ENCODE measurements around the gene FAM151A.
A peak's percentile ranks its signal among the peaks of the same experiment; 100 is the strongest.

The FAM151A gene

DNA sequence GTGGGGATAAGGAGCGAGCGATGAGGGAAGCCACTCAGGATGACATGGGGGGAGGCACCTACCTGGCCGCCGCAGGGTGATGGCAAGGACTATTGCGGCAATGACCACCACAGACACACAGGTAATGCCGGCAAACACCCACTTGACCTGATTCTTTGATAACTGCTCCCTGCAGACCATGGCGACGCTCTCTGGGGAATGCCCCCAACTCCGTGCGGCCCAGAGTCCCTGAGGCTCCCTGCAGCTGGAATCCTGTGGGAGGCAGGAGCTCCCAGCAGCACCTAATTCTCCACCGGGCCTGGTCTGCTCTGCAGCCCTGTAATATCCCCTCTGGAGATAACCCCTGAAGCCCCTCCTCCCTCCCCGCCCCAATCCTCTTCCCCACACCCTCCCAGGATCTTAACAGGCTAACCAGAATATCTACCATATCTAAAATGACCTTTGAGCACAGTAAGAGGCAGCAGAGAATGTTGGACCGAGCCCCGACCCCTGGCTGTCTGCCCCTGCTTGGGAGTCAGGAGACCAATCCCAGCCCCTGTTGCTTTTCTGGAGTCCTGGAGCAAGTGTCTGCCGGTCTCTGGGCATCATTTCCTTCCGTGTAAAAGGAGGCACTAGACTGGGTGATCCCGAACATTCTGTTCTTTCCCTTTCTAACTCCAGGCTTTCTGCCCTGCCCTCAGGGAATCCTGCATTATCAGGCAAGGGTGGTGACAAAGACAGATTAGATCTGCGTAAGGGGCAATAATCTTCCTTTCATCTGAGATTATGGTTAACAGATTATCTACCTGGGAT lies at the start of gene FAM151A:
Gene FAM151A (minus strand): TSS at position 310 of the 792 bp plus-strand sequence. CDS start 130 bp downstream, at position 180.
- DNase-seq: no peak

DNA sequence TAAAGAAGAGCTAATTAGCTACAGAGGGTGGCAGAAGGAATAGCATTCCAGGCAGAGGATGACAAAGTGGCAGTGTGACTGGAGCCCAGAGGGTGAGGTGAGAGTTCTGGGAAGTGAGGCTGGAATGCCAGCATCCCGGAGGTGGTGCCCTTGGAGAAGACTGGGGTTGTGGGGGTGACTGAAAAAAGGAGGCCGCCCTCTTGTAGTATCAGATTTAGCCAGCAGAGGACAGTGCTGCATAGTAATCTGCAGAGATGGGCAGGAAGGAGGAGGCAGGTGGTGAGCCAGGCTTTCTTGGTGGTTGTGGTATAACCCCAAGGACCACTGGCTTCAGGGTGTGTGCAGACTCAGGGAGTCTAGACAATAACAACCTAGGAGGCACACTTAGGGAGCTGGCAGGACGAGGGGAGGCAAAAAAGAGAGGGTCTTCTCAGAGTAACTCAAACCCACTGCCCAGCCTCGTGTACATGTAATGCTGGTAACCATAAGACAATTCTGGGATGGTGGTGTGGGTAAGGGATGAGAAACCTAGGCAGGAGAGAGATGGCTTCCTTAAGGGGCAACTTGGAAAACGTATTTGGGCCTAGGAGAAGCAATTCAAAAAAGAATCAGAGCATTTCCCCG lies 48.8 kb upstream of the FAM151A start:
- DNase-seq: peak; percentile 54

DNA sequence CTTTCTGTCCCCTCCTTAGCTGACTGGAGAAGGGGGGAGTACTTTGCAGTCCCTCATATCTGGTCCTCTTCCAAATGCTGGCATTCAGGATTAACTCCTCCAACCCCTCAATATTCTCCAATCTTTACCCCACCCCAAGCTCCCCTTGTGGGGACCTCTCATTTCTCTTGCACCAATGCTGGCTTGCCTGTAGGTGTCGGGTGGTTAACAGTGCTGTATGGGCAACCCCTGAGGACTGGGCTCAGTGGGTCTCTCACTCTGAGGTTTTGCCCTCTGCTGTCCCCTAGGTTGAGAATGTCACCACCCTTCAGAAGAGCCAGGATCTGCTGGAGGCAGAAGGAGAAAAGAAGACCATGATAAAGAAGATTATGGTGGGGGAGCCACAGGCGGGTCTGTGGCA lies 45.2 kb upstream of the FAM151A start:
- no peak for DNase-seq

DNA sequence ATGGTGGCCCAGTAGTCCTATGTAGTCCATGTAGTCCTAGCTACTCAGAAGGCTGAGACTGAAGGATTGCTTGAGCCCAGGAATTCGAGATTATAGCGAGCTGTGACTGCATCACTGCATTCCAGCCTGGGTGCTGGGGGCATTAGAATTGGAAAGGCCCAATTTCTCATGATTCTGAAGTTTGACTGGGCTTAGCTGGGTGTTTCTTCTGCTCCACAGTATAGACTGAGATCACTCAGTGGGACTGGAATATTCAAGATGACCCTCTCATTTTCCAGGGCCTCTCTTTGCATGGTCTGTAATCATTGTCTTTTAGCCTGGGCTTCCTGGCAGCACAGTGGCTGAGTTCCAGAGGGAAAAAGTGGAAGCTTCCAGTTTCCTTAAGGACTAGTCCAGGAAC lies 44.5 kb upstream of the FAM151A start:
- no peak for DNase-seq

DNA sequence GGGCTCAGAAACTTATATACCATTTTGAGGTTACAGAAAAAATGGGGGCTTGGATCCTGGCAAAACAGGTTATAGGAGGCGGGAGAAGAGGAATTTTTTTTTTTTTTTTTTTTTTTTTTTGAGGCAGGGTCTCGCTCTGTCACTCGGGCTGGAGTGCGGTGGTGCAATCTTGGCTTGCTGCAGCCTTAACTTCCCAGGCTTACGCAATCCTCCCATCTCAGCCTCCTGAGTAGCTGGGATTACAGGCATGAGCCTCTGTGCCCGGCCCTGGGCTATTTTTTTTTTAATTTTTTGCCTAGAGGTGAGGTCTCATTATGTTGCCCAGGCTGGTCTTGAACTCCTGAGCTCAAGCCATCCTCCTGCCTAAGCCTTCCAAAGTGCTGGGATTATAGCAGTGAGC lies 43.0 kb upstream of the FAM151A start:
- no peak for DNase-seq

DNA sequence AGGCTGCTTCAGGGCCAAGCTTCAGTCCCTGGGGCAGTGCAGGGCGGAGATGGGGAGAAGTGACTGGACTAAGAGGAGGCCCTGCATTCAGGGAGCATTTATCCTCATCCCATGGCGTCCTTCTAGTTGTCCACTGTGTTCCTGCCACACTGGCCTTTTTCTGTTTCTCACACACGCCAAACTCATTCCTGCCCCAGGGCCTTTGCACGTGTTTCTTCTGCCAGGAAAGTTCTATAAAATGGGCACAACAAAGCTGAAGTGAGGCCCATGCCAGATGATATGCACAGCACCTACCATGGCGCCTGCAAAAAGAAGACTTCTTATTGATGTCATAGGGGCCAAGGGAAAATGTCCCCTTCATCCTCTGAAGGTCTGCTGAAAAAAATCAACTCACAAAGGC lies 42.5 kb upstream of the FAM151A start:
- no peak for DNase-seq

DNA sequence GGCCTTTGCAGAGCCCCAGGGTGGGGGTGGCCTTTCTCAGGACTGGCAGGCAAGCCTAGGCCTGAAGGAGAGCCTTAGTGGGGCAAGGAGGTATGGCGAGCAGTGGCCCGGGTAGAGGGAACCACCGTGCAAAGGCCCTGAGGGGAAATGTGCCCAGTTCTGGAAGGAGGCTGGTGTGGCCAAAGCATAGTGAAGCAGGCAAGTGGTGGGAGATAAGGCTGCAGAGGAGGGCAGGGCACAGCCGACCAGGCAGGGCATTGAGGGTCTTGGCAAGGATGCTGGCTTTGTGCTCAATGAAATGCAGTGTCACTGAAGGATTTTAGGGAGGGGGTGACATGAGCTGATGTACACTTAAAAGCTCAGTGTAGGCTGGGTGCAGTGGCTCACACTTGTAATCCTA lies 41.0 kb upstream of the FAM151A start:
- no peak for DNase-seq

DNA sequence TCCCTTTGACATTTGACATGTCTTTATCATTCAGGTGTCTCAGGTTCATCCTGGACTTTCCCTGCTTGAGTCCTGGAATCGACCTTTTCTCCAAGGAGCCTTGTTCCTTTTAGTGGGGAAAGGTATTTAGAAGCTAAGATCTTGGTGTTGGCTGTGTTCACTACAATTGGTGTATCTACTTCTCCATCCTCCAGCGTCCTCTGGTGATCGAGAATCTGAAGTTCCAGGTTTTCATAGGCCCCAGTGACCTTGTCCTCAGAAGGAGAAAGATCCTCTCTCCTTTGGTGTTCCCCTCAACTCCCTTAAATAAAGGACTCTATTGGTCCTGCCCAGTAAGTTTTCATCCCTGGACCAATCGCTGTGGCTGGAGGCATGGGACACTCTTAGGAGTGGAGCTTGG lies 40.4 kb upstream of the FAM151A start:
- no peak for DNase-seq

DNA sequence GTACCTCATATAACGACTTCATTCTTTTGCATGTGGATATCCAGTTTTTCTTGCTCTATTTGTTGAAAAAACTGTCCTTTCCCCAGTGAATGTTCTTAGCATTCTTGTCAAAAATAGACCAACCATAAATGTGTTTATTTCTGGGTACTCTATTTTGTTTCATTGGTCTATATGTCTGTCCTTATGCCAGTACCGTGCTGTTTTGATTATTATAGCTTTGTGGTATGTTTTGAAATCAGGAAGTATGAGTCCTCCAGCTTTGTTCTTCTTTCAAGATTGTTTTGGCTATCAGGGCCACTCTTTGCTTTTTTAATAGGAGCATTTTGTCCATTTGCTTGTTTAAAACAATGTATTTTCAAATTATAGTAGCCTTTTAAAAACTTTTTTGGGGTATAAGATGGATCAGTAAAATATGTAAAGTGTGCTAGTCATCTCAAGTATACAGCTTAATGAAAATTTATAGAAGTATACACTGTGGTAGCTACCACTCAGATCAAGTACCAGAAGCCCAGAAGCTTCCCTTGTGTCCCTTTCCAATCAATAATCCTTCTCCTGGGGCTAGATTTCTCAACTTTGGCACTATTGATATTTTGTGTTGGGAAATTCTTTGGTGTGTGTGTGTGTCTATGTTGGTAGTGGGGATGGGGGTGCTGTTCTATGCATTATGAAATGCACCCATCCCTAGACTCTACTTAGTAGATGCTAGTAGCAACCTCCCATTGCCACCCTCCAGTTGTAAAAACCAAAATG lies 35.0 kb upstream of the FAM151A start:
- DNase-seq: no peak

DNA sequence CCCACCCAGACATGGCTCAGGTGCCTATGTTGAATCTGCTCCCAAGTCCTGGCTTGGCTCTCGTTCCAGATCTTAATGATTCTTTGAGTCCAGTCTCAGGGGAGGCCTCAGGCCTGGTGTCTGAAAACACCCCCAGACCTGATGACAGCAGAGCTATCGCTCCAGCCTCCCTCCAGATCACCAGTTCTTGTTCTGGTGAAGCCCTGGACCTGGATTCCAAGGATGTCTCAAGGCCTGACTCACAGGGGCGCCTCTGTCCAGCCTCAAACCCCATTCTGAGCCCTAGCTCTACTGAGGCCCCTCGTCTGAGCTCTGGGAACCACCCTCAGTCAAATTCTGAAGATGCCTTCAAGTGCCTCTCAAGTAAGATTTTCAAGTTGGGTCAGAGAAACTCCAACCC lies 29.7 kb upstream of the FAM151A start:
- no peak for DNase-seq

DNA sequence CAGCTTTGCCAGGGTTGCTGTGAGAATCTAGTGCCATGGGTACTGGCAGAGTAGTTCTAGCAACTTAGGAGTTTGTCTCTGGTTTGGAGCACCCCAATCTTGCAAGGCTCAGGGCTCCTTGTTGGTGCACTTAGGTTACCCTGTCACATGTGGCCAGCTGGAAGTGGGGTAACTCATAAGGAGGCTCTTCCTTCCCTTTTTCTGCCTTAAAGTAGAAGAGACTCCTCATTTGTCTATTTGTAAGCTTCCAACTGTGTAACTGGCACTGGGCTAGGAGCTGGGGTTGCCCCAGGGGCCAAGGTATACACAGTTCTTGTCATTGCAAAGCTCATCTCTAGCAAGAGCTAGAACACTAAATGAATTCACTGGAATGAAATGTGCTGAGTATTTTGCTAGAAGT lies 28.8 kb upstream of the FAM151A start:
- DNase-seq: peak; percentile 39

DNA sequence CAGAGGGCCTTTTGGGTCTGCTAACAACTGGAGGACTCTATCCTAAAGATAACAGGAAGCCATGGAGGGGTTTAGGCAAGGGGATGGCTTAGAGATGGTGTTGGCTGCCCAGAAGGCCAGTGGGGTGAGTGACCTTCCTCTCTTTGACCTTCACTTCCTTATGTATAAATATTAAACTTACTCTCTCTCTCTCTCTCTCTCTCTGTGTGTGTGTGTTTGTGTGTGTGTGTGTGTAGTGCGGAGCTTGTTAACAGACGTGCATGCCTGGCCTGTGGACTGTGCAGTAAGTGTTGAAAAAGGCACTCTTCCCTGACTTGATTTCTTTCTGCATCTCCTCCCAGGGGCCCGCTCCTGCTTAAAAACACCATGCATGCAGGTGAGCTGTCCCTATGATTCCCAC lies 28.3 kb upstream of the FAM151A start:
- DNase-seq: no peak

DNA sequence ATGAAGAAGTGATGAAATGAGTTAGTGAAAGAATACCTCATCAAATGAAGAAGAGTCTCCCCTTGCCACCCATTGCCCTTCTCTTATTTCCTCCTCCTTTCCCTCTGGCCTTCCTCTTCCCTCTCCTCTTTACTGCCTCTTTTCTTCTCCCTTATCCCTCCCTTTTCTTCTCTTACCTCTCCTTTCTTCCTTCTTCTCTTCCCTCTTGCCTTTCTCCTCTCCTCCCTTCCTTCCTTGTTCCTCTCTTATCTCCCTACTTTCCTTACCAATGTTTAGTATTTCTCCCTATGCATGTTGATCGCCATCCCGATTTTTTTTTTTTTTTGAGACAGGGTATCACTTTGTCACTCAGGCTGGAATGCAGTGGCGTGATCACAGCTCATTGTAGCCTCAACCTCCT lies 27.1 kb upstream of the FAM151A start:
- DNase-seq: no peak

DNA sequence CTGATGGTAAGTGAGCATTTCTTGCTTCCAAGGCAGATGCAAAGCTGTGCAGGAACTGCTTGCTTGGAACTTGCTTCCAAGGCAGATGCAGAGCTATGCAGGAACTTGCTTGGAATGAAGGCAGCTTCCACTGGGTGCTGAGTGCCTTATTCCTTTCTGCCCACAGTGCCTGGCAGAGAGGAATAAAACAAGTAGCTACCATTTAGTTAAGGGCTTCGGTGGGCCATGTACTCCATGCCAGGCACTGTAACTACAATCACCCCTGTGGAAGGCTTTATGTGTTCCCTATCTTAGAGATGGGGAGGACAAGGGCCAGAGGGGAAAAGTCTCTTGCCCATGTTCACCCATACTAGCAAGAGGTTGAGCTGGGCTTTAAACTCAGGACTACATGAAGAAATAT lies 26.6 kb upstream of the FAM151A start:
- no peak for DNase-seq

DNA sequence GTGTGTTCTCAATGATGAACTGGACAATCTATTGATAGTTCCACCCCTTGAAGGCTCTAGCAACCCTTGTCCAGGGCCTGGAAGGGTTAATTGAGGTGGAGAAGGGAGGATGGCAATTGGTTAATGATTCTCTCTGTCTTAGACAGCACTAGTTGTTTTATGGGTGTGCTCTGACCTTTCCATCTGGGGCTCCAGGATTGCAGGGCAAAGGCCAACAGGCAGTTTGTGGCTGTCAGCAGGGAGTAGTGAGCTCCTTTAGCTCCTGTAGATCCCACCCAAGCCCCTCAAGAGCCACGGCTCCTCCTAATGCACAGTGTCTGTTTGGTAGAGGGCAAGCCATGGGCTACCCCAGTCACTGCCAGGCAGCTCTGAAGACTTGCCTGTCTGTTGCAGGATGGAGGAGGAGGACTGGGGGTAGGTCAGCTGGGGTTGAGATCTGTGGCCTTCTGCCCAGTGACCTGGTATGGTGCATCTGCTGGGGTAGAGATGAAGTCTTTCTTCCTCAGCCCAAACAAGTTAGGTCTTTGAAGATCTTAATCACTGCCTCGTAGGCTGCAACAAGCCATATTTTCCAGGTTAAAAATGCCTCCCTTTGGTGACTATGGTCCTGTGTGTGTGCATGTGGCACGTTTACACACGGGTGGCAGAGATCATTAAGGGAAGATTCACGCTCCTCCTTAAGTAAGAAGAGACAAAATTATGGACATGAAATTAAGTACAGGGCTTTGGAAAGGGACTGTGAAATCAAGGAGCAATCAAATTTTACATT lies 26.0 kb upstream of the FAM151A start:
- DNase-seq: no peak

DNA sequence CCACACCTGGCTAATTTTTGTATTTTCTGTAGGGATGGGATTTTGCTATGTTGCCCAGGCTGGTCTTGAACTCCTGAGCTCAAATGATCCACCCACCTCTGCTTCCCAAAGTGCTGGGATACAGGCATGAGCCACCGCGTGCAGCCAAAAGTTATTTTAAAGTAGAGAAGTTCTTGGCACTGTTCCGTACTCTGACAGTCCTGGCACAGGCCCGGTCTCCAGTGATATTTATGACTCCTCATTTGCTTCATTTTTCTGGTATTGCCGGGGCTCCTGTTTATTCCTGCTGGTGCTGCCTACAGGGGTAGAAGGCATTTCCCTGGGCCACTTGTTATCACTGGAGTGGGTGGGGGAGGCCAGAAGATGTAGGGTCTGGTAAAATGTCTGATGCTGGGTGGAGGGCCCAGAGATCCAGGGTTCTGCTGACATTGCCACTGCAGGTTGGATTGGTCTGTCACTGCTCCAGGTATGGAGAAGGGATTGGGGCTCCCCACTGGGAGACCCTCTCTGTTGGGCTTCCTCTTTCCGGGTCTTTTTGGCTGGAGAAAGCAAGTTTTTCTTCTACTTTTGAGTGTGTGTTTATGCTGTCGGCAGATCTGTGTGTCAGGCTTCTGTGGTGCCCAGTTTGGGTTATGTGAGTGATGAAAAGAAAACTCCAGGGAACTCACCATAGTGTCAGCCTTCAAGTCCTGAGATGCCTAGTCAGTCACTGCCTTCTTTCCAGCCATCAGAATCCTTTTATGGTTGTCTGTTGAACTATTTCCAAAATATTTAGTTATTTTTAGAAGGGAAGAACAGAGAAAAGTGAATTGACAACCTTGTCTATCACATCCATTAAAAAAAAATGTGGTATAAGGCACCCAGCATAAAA lies 22.7 kb upstream of the FAM151A start:
- DNase-seq: no peak

DNA sequence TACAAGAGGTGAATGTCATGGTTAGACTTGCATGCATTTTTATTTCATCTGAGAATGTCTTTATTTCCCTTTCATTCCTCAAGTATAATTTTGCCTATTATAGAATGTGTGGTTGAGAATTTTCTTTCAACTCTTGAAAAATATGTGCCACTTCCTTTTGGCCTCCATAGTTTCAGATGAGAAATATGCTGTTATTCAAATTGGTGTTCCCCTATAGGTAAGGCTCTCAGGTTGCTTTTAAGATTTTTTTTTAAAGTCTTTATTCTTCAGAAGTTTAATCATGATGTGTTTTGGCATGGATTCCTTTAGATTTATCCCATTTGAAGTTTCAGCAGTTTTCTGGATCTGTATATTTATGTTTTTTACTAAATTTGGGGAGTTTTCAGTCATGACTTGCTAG lies 20.4 kb upstream of the FAM151A start:
- no peak for DNase-seq

DNA sequence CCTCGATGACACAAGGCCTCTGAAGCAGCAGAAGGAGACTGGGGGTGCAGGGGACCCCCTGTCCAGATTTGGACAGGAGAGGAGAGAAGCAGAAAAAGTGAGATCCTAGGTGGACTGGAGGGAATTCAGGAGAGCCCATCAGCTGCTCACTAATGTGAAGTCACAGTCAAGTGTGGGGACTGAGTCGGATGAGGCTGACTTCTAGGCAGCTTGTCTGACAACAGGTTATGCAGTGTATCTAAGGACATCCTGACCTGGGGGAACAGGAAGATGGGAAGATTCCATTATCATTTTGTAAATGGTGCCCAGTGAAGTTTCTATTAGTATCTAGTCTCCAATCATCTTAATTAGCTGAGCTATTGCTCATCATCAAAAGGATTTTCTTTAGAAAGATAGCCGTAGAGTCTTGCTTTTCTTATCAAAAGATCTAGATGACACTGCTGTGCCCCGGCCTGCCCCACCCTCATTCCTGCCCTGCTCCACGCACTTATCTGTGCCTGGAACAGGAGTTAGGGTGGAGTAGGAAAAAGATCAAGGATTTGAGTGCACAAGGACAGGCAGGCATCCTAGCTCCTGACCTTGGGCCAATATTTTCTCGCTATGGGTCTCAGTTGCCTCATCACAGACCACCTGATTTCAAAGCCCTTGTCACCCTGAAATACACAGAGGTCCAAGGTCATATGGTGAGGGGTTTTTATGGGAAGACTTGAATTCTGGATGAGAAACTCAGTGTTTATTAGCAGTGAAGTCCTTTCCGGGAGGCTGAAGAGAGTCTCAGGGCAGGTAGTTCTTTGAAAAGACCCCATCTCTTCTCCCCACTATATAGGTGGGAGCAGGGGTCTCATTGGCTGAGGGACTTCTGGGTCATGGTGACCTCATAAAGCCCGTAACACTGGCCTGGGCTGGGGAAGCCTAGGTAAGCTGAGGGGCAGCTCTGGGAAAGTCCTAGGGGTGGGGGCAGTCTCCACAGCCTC lies 17.8 kb upstream of the FAM151A start, which contains the start of gene MROH7:
Gene MROH7 (plus strand): TSS at position 924 of the 974 bp plus-strand sequence. CDS start 11,141 bp downstream, outside the sequence.
- DNase-seq: no peak

DNA sequence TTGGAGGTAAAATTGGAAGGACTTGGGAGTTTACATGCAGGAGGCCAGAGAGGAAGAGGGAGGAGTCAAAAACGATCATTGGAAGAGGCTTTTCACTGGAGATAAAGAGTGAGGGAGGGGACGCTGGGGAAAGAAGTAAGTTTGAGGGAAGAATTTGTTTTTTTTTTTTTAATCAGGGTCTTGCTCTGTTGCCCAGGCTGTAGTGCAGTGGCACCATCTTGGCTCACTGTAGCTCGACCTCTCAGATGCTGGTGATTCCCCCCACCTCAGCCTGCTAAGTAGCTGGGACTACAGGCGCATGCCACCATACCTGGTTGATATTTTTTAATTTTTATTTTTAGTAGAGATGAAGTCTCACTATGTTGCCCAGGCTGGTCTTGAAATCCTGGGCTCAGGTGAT lies 17.0 kb upstream of the FAM151A start:
- no peak for DNase-seq
